ENCODE measurements around the gene RBMS3.
"Not testable (repeated sequence)": the region's sequence is repeated elsewhere in the genome, so short reads cannot be mapped to it uniquely, and the experiment has no call there.

The RBMS3 gene

DNA sequence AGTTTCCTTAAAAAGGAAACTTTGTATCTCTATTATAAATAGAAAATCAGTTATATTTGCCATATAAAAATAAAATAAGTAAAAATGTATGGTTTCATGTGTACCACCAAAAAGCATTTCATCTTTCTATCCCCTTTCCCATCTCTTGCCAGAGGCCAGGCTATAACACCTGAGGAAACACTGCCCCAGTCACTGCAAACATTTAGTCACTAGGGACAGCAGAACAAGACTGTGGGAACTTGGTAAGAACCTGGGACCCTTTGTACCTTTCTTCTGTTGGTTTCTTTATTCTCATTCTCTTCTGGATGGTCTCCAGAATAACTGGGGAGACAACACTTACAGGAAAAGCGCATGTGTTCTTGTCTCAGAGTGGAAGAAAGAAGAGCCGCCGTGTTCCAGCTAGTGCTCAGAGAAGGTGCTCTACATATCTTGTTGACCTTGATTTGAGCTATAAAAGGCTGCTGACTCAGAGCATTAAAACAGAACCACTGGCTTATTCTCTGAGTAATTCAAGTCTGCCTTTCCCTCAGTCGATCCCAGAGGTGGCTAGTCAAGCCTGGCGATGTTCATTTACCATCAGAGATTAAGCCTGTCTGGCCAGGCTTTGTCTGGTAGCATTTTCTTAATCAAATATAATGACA, 361.6 kb downstream of the RBMS3 start:
- no peak for DNase-seq

DNA sequence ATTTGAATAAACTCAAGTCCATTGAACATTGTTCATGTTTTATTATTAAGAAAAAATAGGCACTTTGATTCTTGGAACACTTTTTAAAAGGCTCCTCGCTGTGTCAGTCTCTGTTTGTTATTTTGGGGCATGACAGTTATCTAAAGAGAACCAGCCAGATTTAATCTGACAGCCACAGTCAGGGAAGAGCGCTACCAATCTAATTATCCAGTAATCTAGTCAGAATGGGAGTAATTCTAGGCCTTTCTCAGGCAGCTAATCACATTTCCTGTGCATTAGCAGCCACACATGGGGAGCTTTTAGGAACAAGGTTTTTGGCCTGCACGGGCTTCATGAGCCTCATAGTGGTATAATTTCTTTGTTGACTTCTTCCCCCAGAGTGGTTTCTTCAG, 362.2 kb downstream of the RBMS3 start:
- no peak for DNase-seq

DNA sequence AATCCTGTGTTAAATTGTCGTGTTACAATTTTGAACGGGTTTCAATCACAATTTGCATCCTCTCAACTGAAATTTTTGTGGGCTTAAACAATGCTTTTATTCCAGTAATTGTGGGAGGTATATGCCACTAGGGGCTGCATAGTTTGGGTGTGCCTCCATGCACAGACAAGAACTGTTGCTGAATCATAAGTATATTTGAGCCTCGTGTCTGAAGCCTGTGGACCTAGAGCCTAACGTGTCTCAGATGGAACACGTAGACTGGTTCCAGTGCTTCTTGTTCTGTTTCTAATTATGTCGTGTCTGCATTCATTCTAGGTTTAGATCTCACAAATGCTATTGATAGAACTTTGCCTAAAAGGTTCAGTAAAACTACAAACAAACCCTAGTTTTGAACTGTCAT, 363.4 kb downstream of the RBMS3 start:
- no peak for DNase-seq

DNA sequence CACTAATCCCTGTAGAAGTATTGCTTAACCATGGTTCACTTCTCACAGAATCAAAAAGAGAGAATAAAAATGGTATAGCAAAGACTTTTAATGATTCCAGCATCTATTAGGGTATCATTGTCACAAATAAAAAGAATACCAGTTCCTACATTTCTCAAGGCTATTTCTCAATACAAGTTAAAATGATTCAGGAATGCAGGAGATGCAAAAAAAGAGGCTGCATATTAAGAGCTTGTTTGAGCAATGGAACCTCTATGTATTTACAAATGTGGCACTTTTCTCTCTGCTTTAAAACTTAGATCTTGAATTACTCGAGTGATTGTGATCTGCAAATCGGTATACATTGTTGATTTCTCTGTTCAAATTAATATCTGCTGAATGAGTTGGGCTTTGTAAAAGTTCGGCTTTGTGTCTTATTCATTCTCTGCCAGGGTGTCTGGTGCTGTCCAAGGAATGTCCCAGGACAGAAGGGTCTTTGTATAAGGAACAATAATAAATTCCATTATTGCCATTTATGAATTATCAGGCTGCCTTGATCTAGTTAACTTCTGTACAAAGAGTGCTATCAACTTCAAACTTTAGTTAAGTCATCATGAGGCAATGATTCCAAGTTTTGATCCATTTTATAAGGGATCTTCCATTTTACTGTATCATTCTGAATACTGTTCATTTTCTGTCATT, 364.2 kb downstream of the RBMS3 start:
- no peak for DNase-seq

DNA sequence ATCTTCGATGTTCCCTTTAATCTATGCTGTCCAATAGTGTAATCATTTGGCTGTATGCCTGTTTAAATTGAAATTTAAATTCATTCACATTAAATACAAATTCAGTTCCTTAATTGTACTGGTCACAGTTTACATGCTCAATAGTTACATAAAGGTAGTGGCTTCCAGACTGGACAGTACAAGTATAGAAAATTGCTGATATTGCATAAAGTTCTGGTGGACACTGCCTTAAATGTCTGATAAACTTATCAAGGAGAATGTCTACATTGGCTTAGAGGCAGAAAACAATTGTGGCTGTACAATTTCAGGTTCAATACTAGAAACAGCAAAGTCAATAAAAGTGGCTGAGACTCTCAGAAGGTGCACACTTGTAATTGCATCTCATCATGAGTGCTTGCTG, 365.2 kb downstream of the RBMS3 start:
- DNase-seq = no peak

DNA sequence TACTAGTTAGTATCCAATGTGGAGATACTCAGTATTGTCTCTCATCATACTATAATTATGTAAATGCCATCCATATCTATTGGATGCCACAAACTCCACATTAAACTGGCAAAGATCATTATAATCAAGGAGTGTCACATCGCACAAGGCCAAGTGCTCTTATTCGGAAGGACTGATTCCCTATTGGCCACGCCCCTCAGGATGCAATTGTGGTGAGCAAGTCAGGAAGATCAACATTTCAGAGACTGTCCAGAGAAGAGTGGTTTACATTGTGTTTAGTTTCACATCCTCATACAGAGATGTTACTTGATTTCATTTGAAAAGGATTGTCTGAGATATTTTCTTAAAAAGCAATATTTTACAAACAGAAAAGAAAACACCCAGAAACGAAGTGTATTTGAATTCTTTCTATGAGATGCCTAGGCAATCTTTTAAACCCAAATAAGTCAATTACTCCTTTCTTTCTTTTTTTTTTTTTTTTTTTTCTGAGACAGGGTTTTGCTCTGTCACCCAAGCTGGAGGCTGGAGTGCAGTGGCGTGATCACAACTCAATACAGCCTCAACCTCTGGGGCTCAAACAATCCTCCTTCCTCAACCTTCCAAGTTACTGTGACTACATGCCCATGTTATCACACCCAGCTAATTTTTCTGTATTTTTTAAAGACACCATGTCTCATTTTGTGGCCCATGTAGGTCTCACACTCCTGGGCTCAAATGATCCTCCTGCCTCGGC, 369.1 kb downstream of the RBMS3 start:
- no peak for DNase-seq

DNA sequence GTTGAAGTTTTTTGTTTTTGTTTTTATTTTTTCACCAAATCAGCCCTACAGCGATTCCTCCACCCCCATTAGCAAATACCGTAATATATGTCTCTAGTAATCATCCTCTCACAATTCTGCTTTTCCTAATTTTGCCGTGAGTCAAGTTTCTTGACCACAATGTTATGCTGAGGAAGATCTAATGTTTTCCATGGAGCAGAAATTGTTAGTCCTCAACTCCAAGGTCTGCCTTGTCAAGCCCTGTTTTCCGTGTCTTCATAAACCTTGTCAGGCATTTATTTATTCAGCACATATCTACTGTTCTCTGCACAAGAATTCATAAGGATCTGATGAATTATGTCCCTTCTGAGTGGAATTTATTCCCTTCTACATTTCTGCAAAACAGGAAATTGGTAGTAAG, 372.8 kb downstream of the RBMS3 start:
- DNase-seq = no peak

DNA sequence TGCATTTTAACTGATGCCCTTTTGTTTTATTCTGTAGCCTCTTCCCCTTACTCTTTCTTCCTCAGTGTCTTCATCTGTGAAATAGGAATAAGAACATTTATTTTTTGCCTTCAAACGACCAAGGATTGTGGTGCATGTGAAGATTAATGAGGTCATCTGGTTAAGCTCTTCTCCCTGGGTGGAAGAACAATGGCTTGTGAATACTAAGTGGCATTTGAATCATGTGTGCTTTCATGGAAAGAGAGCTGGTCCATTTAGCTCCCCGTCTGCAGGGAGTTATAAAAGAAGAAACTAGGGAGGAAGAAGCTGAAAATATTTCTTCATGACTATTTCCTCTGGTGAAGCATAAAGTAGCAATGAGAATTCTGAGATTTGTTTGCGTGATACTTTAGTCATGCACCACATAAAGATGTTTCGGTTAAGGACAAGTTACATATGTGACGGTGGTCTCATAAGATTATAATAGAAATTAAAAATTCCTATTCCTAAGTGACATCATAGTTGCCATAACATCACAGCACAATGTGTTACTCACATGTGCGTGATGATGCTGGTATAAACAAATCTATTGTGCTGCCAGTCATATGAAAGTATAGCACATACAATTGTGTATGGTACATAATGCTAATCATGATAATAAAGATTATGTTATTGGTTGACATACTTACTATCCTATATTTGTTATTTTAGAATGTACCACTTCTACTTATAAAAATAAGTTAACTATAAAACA, 374.3 kb downstream of the RBMS3 start:
- DNase-seq = no peak

DNA sequence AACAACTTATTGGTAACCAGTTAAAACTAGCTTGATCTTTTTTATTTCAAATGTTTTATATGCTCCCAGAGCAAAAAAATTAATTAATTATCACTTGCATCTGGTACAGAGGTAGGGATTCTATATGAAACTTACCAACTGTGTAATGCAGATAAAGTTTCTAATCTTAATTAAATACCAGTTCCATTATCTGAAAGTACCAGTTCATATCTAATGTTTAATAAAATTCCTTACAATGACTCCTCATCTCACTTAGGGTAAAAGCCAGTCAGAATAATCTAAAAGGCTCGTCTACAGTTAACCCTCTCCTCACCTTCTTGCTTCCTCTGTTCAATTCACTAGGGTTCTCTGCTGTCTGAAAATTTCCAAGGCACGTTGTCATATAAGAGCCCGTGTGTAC, 384.8 kb downstream of the RBMS3 start:
- DNase-seq = no peak

DNA sequence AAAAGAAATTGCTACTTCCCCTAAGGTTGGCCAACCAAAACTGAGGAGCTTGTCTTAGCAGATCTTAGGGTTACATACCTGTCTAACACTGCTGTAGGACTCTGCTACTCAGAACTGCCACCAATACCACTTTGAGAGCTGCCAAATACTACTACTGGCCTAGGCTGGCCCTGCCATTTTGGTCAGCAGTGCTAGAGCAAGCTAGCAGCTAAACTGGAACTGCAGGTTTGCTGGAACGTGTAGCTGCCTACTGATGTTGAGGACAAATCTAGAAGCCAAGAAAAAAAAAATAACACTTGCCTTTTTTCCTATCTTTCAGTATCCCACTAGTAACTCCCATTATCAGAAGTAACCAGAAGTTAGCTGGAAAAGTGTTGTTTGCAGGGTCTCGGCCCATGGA, 387.4 kb downstream of the RBMS3 start:
- DNase-seq = no peak

DNA sequence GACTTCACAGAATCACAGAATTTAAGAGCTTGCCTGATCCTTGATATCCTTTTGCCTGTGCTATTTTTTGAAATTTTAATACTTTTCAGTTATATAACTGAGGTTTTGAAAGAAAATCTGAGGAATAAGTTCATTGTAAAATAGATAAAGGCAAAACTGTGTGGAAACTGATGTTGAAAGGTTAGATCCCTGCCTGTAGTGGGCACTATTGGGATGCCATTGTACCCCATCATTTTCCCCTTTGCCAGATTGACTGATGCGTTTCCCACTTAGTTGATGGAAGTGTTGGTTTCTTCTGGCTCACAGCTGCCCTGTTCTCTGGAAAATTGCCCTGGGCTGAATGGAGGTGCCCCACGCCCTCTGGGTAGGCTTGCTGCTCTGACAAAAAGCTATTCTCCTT, 387.9 kb downstream of the RBMS3 start:
- DNase-seq = no peak

DNA sequence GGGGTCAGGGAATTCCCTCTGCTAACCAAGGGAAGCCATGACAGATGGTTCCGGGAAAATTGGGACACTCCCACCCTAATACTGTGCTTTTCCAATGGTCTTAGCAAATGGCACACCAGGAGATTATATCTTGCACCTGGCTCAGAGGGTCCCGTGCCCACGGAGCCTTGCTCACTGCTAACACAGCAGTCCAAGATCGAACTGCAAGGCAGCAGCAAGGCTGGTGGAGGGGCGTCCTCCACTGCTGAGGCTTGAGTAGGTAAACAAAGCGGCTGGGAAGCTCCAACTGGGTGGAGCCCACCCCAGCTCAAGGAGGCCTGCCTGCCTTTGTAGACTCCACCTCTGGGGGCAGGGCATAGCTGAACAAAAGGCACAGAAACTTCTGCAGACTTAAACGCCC, 389.6 kb downstream of the RBMS3 start:
- not testable (repeated sequence) for DNase-seq

DNA sequence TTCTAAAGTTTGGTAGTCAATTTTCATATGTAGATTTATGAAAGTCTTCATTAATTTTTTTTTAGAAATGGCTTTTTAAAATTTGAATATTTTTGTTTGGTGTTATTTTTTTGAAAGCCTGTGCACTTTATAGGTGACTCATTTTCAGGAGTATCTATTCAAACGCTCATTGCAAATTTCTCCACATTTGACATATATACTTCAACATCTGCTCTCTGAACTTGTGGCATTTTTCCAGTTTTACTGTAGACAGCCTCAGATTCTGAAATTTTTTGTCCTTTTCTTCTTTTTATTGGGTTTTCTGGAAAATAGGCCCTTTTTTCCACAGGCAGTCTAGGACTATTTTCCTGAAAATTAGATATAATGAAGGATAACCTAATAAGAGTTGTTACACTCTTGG, 396.6 kb downstream of the RBMS3 start:
- no peak for DNase-seq

DNA sequence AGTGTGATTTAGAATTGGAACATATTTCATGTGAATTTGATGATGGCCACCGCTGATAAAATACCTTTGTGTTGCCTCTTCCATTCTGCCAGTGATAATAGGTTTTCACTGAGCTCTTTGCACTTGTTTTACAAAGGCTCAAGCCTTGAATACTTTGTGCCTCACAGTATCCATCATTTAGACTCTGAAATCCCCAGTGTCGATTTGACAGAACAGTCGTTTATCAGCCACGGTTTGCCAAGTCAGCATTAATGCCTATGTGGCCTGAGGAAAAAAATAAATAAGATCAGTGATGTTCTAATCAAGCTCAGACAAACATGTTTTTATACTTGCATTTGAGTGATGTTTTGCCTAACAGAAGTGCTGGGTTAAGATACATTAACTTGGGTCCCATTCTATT, 399.1 kb downstream of the RBMS3 start:
- no peak for DNase-seq

DNA sequence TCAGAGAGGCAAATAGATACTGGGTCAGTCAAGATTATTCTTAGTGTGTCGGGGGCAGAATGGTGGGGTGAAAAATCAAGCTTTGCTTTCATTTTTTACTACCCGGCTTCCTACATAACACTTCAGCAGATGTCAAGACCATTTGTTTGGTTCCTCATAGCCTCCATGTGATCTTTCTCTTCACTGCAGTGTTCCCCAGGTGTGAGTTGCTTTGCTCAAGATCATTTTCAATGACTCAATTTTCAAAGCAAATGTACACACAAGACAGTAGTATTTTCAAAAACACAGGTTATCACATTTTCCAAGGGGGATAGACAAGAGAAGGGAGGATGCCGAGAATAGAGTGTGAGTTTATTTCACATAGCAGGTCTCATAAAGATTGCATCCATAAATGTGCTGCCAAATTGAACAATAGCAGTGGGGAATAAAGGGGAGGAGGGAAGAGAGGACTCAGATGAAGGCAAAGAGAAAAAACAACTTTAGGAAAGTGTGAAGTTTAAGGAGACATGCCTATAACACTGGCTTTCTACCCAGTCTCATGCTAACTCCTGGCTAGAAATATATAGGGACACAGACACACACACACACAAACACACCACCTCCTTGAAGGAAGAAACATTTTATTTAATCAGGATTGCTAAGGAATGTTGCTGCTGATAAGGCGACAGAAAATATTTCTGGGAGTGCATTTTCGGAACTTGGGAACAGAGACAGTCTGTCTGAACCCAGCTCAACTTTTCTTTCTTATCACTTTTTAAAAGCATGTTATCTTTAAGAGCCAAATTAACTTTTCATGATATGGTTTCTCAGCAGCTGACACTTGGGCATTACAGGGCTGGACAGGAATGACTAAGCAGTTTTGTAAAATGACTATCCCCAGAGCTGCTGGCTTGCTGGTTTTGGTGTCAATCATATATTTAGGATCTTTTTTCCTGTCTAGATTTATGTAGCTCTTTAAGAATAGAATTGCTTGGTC, 402.4 kb downstream of the RBMS3 start:
- DNase-seq = no peak

DNA sequence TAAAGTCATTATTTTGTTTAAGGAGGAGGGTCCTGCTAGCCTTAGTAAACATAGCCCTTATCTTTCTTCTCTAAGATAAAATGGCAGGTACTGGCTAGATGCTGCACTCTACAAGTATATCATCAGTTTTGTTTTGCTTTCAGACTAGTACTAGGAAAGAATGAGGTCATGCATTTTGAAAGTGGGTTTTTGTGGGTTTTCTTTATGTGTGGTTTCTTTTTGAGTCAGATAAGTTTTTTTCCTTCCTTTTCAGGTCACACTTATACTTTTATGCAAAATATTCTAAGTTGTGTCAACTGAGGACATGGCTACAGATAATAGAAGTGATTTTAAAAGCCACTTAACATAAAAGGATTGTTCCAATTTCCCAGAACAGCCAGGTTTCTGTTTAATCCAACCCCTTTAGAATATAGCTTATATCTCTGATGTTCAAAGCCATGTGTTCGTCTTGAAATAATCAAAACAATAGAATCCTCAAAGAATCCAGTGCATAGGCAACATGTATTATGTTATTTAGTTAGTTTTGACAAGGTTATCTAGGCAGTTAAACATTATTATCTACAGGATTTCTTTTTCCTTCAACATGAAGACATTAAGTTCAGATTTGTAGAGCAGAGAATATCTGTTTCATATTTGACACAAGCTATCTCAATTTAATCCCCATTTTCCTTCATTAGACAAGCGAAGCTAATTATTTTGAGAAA, 406.2 kb downstream of the RBMS3 start:
- no peak for DNase-seq

DNA sequence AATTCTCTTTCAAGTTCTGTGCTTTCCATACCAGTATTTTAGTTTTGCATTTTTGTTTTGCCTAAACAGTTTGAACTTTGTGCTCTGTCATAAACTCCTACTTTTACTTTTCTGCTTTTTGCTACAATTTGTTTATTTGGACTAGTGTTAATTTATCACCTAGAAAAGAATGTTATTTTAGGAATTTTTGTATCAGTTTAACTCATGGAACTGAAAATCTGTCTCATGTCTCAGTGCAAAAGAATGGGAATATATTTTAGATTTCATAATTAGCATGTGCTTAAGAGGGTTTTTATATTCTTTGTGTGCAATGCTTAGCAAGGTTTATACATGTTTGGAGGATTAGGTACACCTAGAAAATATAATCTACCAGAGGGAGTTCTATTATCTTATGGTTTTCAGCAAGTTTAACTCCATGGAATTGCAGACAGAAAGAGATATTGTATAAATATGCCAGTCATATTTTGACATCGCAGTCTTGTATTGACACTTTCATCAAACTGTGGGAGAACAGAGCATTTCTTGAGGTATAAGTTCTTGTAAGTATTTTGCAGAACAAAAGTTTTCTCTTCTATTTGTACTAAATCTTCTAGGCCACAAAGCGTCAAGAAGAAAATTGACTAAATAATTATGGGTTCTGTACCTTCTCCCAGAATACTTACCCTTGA, 409.9 kb downstream of the RBMS3 start:
- no peak for DNase-seq

DNA sequence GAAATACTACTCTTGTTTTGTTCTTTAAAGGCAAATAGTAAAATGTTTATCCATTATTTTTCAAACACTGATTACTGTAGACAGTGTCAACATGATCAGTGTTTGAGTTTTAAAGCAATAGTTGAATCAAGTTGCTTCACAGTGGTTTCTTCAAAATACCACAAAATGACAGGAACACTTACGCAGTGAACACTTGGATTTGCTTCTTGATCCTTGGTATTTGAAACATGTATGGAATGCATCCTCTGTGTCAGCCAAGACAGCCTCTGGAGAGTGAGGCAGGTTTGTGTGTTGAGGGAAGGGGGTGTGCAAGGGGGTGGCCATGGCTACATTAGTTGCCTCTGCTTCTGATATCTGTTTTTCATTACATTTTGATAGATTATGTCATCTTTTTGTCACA, 413.0 kb downstream of the RBMS3 start:
- no peak for DNase-seq

DNA sequence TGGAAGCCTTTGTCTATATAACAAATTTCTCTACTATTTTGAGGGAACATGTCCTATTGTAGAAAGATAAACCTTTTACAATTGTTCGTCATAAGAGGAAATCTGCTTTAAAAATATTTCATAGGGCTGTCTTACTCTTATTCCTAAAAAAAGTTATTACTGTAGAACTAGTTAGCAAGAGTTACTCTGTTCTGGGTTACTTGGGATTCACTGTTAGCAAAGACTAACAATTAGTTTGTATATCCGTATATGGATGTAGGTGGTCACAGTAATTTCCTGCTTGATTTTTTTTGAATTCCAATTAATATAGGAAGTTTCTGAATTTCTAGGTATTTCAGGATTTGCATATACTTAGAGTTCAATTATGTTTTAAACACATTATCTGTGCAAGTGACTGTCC, 413.5 kb downstream of the RBMS3 start:
- DNase-seq = no peak

DNA sequence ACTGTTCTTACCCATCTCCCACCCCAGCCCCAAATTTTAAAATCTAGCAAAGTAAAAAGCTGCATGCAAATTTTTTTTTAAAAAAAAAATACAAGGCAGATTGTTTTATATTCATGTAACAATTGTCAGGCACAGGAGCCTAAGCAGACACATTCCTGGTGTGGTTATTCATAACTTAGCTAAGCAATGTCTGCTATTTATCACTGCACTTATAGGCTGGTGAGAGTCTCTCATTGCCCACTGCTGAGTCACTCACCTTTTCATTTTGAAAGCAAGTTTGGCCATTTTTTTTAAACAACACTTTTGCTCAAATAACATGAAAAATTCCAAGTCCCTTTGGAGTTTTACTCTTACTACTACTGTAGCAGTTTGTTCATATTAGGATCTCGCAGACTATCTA, 413.9 kb downstream of the RBMS3 start:
- DNase-seq = no peak

DNA sequence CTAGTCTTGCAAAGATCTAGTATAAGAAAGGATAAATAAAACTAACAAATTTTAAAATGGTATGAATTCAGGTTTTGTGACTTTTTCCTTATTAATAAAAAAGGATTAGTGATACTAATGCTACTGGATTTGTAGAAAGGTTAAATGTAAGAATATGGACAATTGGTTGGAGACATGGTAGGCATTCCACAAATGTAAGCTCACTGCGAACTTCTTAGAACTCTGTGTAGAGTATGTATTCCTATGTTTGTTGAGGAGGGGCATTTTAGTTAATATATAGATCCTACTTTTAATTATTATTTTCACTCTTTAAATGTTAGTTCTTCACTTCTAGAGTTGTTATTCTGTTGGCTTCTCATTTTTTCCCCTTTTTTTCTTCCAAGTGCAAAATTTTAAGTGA, 414.3 kb downstream of the RBMS3 start:
- no peak for DNase-seq

Data from activated naive CD4-positive, alpha-beta T cell (primary cell).